Sciatic nerve (tissue), 2 donors: Measurements from ENCODE around the gene RAB27A. TPM values are rescaled to one million over a fixed set of nuclear protein-coding genes. Genes with fewer than 3 reads are reported as not detected.

Source experiments
- ATAC-seq: fragments of 200-7000 bp; cut with Tn5 transposase; one replicate; pipeline ENCODE4 v1.9.1; 2020; ENCODE audit warnings: mild to moderate bottlenecking, moderate library complexity
- DNase-seq: peaks from one replicate; pipeline ENCODE4 v3.0.0-alpha.2; 2020; ENCODE audit warnings: low spot score
- intact Hi-C: fragments of 100-400 bp; cut with DNase I; formaldehyde crosslinking; loops from one replicate; pipeline ENCODE4 v1.14.2; 2022
- total RNA-seq: library from RNA; stranded (reverse); fragmentation: NEBNext Ultra II Directional; extraction: Animal tissue kit (Norgen Biotek cat#: 25700); gene quantifications from one replicate; pipeline ENCODE4 v1.2.1, GENCODE V29; 2021
- donor health status: DM: no; HTN: no; CAD: no.
- donor health status: DM: no; HTN: no; CAD: no.

Gene RAB27A
- total RNA-seq, 1 donor from 2014 or later: 27.6 TPM

GRCh38 chr15:55235546-55236036, 54.0 kb downstream of the RAB27A start:
- intact Hi-C loops: no loop called here
- ATAC-seq: no peak

GRCh38 chr15:55234800-55235104, 54.9 kb downstream of the RAB27A start:
- no peak for ATAC-seq
- intact Hi-C loops: no loop called here

More at GRCh38 chr15:55235546-55236036, 54.0 kb downstream of the RAB27A start:
- DNase-seq: no peak

GRCh38 chr15:55234104-55234799, 55.4 kb downstream of the RAB27A start:
- no peak for ATAC-seq
- intact Hi-C loops: no loop called here
- DNase-seq: no peak

More at GRCh38 chr15:55234800-55235104, 54.9 kb downstream of the RAB27A start:
- no peak for DNase-seq

- ATAC-seq: no peak
Observed at GRCh38 chr15:55231455-55231854, 58.2 kb downstream of the RAB27A start.

GRCh38 chr15:55230953-55231352, 58.7 kb downstream of the RAB27A start:
- ATAC-seq: no peak
- intact Hi-C loops: no loop called here
- no peak for DNase-seq

More at GRCh38 chr15:55231455-55231854, 58.2 kb downstream of the RAB27A start:
- DNase-seq: no peak
- intact Hi-C loops: no loop called here

GRCh38 chr15:55230051-55230670, 59.5 kb downstream of the RAB27A start:
- intact Hi-C loops: no loop called here
- DNase-seq: no peak
- no peak for ATAC-seq

- ATAC-seq (no peak), DNase-seq (no peak)
- intact Hi-C loops: loop anchor here (10.0 kb wide), 1 partner anchor 199 kb away; no protein-coding TSS in a partner anchor
Observed at GRCh38 chr15:55226127-55226526, 63.5 kb downstream of the RAB27A start.

GRCh38 chr15:55224892-55225291, 64.7 kb downstream of the RAB27A start:
- ATAC-seq (no peak), DNase-seq (no peak)
- intact Hi-C loops: loop anchor here (10.0 kb wide), 1 partner anchor 200 kb away; no protein-coding TSS in a partner anchor

GRCh38 chr15:55222588-55222987, 67.0 kb downstream of the RAB27A start:
- intact Hi-C loops: loop anchor here (10.0 kb wide), 1 partner anchor 202 kb away; no protein-coding TSS in a partner anchor
- DNase-seq (no peak), ATAC-seq (no peak)

GRCh38 chr15:55221090-55222011, 68.3 kb downstream of the RAB27A start:
- no peak for DNase-seq
- peak; percentile 80 for ATAC-seq
- intact Hi-C loops: loop anchor here (10.0 kb wide), 1 partner anchor 203 kb away; no protein-coding TSS in a partner anchor

- no peak for DNase-seq
- no peak for ATAC-seq
- intact Hi-C loops: loop anchor here (10.0 kb wide), 1 partner anchor 204 kb away; no protein-coding TSS in a partner anchor
Observed at GRCh38 chr15:55220606-55221005, 69.0 kb downstream of the RAB27A start.

- ATAC-seq: no peak
- DNase-seq: no peak
- intact Hi-C loops: loop anchor here (5.0 kb wide), 1 partner anchor 69 kb away; the partner anchor contains the start of gene RAB27A
Observed at GRCh38 chr15:55218056-55218455, 71.6 kb downstream of the RAB27A start.

GRCh38 chr15:55204464-55204863, 85.1 kb downstream of the RAB27A start:
- ATAC-seq (no peak), DNase-seq (no peak)
- intact Hi-C loops: no loop called here

- intact Hi-C loops: no loop called here
- DNase-seq (no peak), ATAC-seq (no peak)
Observed at GRCh38 chr15:55202206-55202605, 87.4 kb downstream of the RAB27A start.

- intact Hi-C loops: no loop called here
- ATAC-seq: no peak
- no peak for DNase-seq
Observed at GRCh38 chr15:55198706-55199105, 90.9 kb downstream of the RAB27A start.

- ATAC-seq (no peak), DNase-seq (no peak)
- intact Hi-C loops: no loop called here
Observed at GRCh38 chr15:55197719-55198118, 91.9 kb downstream of the RAB27A start.

- no peak for ATAC-seq
- no peak for DNase-seq
- intact Hi-C loops: no loop called here
Observed at GRCh38 chr15:55197362-55197705, 92.3 kb downstream of the RAB27A start.

GRCh38 chr15:55196458-55197361, 92.9 kb downstream of the RAB27A start, which contains the start of gene RSL24D1:
Gene RSL24D1, minus strand, starts transcription at chr15:55196941. Its CDS starts 51 bp downstream, at chr15:55196890.
- intact Hi-C loops: no loop called here
- DNase-seq (peak; percentile 96), ATAC-seq (peak; percentile 99)
